ENCODE measurements around the gene SLC25A5. TPM values are rescaled to one million over a fixed set of nuclear protein-coding genes. Genes with fewer than 3 reads are reported as not detected.
"Not testable (repeated sequence)": the region's sequence is repeated elsewhere in the genome, so short reads cannot be mapped to it uniquely, and the experiment has no call there.

SLC25A5 gene
- total and polyA plus RNA-seq, 3 donors from 2014 or later, result 172 to 246 (median 177) TPM

GRCh38 chrX:119488749-119489148, 20.5 kb downstream of the SLC25A5 start:
- Histone ChIP-seq H3K4me1 (no peaks in the 10 kb centered on the region), H3K36me3 (ENCODE audit: low read depth, missing control alignments) (no peaks in the 10 kb centered on the region), H3K4me3 (no peak overlapping the region), H3K9me3 (no peaks in the 10 kb centered on the region), H3K27ac (no peak overlapping the region), H3K27me3 (no peaks in the 10 kb centered on the region)
- no peak for TF ChIP-seq POLR2A (IDR thresholded peaks at IDR 0.05)
- TF ChIP-seq CTCF (IDR thresholded peaks at IDR 0.05), result peak in 2 of 3 experiments; percentile 44 to 53
- peak; percentile 69 for DNase-seq
- intact Hi-C loops (cut with DNase I; ENCODE audit: low total_unique reads), result no loop called here
- WGBS, 2 donors, result 5 to 10% methylated on average over 7 to 8 of the region's 8 CpGs

GRCh38 chrX:119489212-119490074, 21.2 kb downstream of the SLC25A5 start:
- Histone ChIP-seq H3K27me3 (no peaks in the 10 kb centered on the region), H3K9me3 (no peaks in the 10 kb centered on the region), H3K4me3 (no peak overlapping the region), H3K27ac (no peak overlapping the region), H3K4me1 (no peaks in the 10 kb centered on the region), H3K36me3 (ENCODE audit: low read depth, missing control alignments) (no peaks in the 10 kb centered on the region)
- intact Hi-C loops (cut with DNase I; ENCODE audit: low total_unique reads), result no loop called here
- 66 to 83% methylated on average over 1 to 13 of the region's 13 CpGs for WGBS, 2 donors
- no peak for TF ChIP-seq POLR2A (IDR thresholded peaks at IDR 0.05)
- no peak for TF ChIP-seq CTCF (IDR thresholded peaks at IDR 0.05)
- DNase-seq, result no peak

GRCh38 chrX:119492463-119492862, 24.2 kb downstream of the SLC25A5 start:
- TF ChIP-seq POLR2A (IDR thresholded peaks at IDR 0.05) (no peak), CTCF (IDR thresholded peaks at IDR 0.05) (no peak)
- no peaks in the 10 kb centered on the region for H3K4me1 ChIP-seq
- H3K9me3 ChIP-seq, result no peaks in the 10 kb centered on the region
- no peak for DNase-seq
- intact Hi-C loops (cut with DNase I; ENCODE audit: low total_unique reads), result no loop called here
- H3K27ac ChIP-seq, result no peak overlapping the region
- H3K36me3 ChIP-seq (ENCODE audit: low read depth, missing control alignments), result no peaks in the 10 kb centered on the region
- no peak overlapping the region for H3K4me3 ChIP-seq
- WGBS, 2 donors, result 95% methylated on average over 2 of the region's 2 CpGs; no CpG with 5 or more reads in 1 of the 2 donors
- H3K27me3 ChIP-seq, result no peaks in the 10 kb centered on the region

GRCh38 chrX:119493851-119494495, 25.7 kb downstream of the SLC25A5 start:
- H3K27me3 ChIP-seq; intact Hi-C loops (cut with DNase I; ENCODE audit: low total_unique reads); H3K36me3 ChIP-seq (ENCODE audit: low read depth, missing control alignments); H3K4me3 ChIP-seq; H3K9me3 ChIP-seq; H3K27ac ChIP-seq; H3K4me1 ChIP-seq; DNase-seq: not testable (repeated sequence)
- WGBS, 2 donors, result 86 to 90% methylated on average over 10 of the region's 10 CpGs

All from testis (tissue), 3 donors.